ENCODE results near the gene XAB2. TPM values are rescaled to one million over a fixed set of nuclear protein-coding genes. Genes with fewer than 3 reads are reported as not detected.

Gene XAB2
- total and polyA plus RNA-seq, 2 experiments from 2014 or later: 12.2 to 33.0 TPM

GRCh38 chr19:7627166-7627565, 2.2 kb downstream of the XAB2 start:
- TF ChIP-seq EZH2phosphoT487 (IDR thresholded peaks at IDR 0.05; ENCODE audit: insufficient read depth, low read depth) (no peak), EZH2 (IDR thresholded peaks at IDR 0.05; ENCODE audit: insufficient read depth, poor library complexity, severe bottlenecking) (no peak)
- Histone ChIP-seq H2AFZ (no peak overlapping the region), H3K27me3 (replicated peaks; ENCODE audit: insufficient read depth) (no peaks in the 10 kb centered on the region), H3K4me1 (ENCODE audit: insufficient read depth) (peaks cover 14% of the 10 kb centered on the region), H3K27ac (no peak overlapping the region), H3K9me2 (ENCODE audit: insufficient read depth) (no peaks in the 10 kb centered on the region), H3K4me2 (ENCODE audit: unreplicated experiment) (no peak overlapping the region), H4K20me1 (ENCODE audit: insufficient read depth) (no peaks in the 10 kb centered on the region), H3K79me2 (ENCODE audit: insufficient read depth) (peaks cover 70% of the 10 kb centered on the region), H3K9ac (no peak overlapping the region), H3F3A (ENCODE audit: insufficient read depth) (no peaks in the 10 kb centered on the region), H3K9me3 (ENCODE audit: low read depth) (no peaks in the 10 kb centered on the region), H3K36me3 (ENCODE audit: low read depth) (no peaks in the 10 kb centered on the region), H3K4me3 (no peak overlapping the region)
- in situ Hi-C loops (cut with MboI): no loop called here
- 87 to 89% methylated on average over 20 to 24 of the region's 24 CpGs for WGBS, 2 experiments (ENCODE audit: low coverage in 1 of 2, low lambda C conversion rate in 2 of 2, missing lambda C conversion rate in 2 of 2)
- no peak for DNase-seq

- Histone ChIP-seq H3K9me3 (ENCODE audit: low read depth) (no peaks in the 10 kb centered on the region), H3K27ac (no peak overlapping the region), H3K9me2 (ENCODE audit: insufficient read depth) (no peaks in the 10 kb centered on the region), H3K79me2 (ENCODE audit: insufficient read depth) (peaks cover 59% of the 10 kb centered on the region), H3K4me1 (ENCODE audit: insufficient read depth) (peaks cover 12% of the 10 kb centered on the region), H4K20me1 (ENCODE audit: insufficient read depth) (no peaks in the 10 kb centered on the region), H3K36me3 (ENCODE audit: low read depth) (no peaks in the 10 kb centered on the region), H3K9ac (no peak overlapping the region), H3K4me2 (ENCODE audit: unreplicated experiment) (no peak overlapping the region), H3F3A (ENCODE audit: insufficient read depth) (no peaks in the 10 kb centered on the region), H2AFZ (no peak overlapping the region), H3K27me3 (replicated peaks; ENCODE audit: insufficient read depth) (no peaks in the 10 kb centered on the region), H3K4me3 (no peak overlapping the region)
- no peak for DNase-seq
- in situ Hi-C loops (cut with MboI): no loop called here
- WGBS, 2 experiments (ENCODE audit: low coverage in 1 of 2, low lambda C conversion rate in 2 of 2, missing lambda C conversion rate in 2 of 2): 91 to 94% methylated on average over 34 of the region's 34 CpGs
- no peak for TF ChIP-seq EZH2 (IDR thresholded peaks at IDR 0.05; ENCODE audit: insufficient read depth, poor library complexity, severe bottlenecking)
Measured at GRCh38 chr19:7625763-7626372, 3.5 kb downstream of the XAB2 start.

GRCh38 chr19:7624810-7625209, 4.5 kb downstream of the XAB2 start:
- H3K9me3 ChIP-seq (ENCODE audit: low read depth): no peaks in the 10 kb centered on the region
- H3K27me3 ChIP-seq (replicated peaks; ENCODE audit: insufficient read depth): no peaks in the 10 kb centered on the region
- no peak for DNase-seq
- no peak overlapping the region for H3K27ac ChIP-seq
- peaks cover 6% of the 10 kb centered on the region for H3K4me1 ChIP-seq (ENCODE audit: insufficient read depth)
- H2AFZ ChIP-seq: no peak overlapping the region
- no peaks in the 10 kb centered on the region for H3F3A ChIP-seq (ENCODE audit: insufficient read depth)
- H3K9ac ChIP-seq: no peak overlapping the region
- peaks cover 48% of the 10 kb centered on the region for H3K79me2 ChIP-seq (ENCODE audit: insufficient read depth)
- in situ Hi-C loops (cut with MboI): no loop called here
- H3K4me2 ChIP-seq (ENCODE audit: unreplicated experiment): no peak overlapping the region
- WGBS, 2 experiments (ENCODE audit: low coverage in 1 of 2, low lambda C conversion rate in 2 of 2, missing lambda C conversion rate in 2 of 2): 86% methylated on average over 14 to 17 of the region's 17 CpGs
- no peaks in the 10 kb centered on the region for H4K20me1 ChIP-seq (ENCODE audit: insufficient read depth)
- H3K36me3 ChIP-seq (ENCODE audit: low read depth): no peaks in the 10 kb centered on the region
- TF ChIP-seq EZH2phosphoT487 (IDR thresholded peaks at IDR 0.05; ENCODE audit: insufficient read depth, low read depth) (no peak), EZH2 (IDR thresholded peaks at IDR 0.05; ENCODE audit: insufficient read depth, poor library complexity, severe bottlenecking) (no peak)
- H3K9me2 ChIP-seq (ENCODE audit: insufficient read depth): no peaks in the 10 kb centered on the region
- no peak overlapping the region for H3K4me3 ChIP-seq

- WGBS, 2 experiments (ENCODE audit: low coverage in 1 of 2, low lambda C conversion rate in 2 of 2, missing lambda C conversion rate in 2 of 2): 93 to 96% methylated on average over 31 of the region's 39 CpGs
- Histone ChIP-seq H3K79me2 (ENCODE audit: insufficient read depth) (peaks cover 42% of the 10 kb centered on the region), H3K4me3 (no peak overlapping the region), H3K36me3 (ENCODE audit: low read depth) (no peaks in the 10 kb centered on the region), H3K9ac (no peak overlapping the region), H2AFZ (no peak overlapping the region), H3K4me2 (ENCODE audit: unreplicated experiment) (no peak overlapping the region), H3K9me2 (ENCODE audit: insufficient read depth) (no peaks in the 10 kb centered on the region), H3K9me3 (ENCODE audit: low read depth) (no peaks in the 10 kb centered on the region), H3F3A (ENCODE audit: insufficient read depth) (no peaks in the 10 kb centered on the region), H3K27me3 (replicated peaks; ENCODE audit: insufficient read depth) (no peaks in the 10 kb centered on the region), H4K20me1 (ENCODE audit: insufficient read depth) (no peaks in the 10 kb centered on the region), H3K4me1 (ENCODE audit: insufficient read depth) (peaks cover 6% of the 10 kb centered on the region), H3K27ac (no peak overlapping the region)
- TF ChIP-seq EZH2 (IDR thresholded peaks at IDR 0.05; ENCODE audit: insufficient read depth, poor library complexity, severe bottlenecking): no peak
- TF ChIP-seq EZH2phosphoT487 (IDR thresholded peaks at IDR 0.05; ENCODE audit: insufficient read depth, low read depth): no peak
- DNase-seq: no peak
- in situ Hi-C loops (cut with MboI): no loop called here
Measured at GRCh38 chr19:7623725-7624603, 5.4 kb downstream of the XAB2 start.
